GM15510 (cell line): ENCODE data around the gene WDR70.

Source experiments
- POLR2A ChIP-seq: IDR thresholded peaks from 3 replicates; pipeline ENCODE4 v1.6.1; 2011; ENCODE audit warnings: borderline replicate concordance; ENCODE audit not compliant: insufficient read length; ENCODE audit errors: extremely low read depth

WDR70 gene

GRCh38 chr5:37477426-37477825, 98.3 kb downstream of the WDR70 start:
- no peak for TF ChIP-seq POLR2A

DNA sequence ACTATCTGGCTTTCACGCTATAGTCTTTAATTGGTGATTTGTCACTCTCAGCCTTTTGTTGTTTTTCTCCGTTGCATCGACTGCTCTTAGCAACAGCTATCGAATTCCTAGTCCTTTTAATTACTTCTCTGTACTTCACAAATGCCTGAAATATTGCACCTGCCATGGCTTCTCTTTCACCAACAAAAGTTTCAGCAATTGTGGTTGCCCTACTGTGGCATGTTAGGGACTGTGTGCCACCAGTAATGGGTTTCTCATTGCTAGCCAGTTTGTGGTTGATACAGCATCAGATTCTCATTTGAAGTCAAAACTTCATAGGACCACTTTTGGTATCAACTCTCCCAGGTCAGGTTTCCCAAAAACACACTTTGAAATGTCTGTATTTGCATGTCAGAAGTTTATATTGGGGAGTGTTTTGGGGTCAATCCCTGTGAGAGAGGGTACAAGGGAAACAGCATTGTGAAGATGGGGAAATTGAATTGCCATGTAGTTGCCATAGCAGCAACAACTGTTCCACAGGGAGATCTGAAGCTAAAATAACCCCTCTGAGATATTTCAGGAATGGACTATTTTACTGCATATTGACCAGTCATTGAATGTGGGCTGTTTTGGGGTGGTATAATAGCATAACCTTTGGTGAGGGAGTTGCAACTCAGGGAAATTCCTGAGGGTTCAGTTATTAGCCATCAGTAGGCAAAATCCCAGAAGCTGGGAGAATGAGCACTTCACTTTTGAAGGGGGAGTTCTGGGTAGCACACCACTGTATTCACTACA, 99.2 kb downstream of the WDR70 start:
- no peak for TF ChIP-seq POLR2A

GRCh38 chr5:37490120-37490810, 111.1 kb downstream of the WDR70 start:
- TF ChIP-seq POLR2A, result no peak

DNA sequence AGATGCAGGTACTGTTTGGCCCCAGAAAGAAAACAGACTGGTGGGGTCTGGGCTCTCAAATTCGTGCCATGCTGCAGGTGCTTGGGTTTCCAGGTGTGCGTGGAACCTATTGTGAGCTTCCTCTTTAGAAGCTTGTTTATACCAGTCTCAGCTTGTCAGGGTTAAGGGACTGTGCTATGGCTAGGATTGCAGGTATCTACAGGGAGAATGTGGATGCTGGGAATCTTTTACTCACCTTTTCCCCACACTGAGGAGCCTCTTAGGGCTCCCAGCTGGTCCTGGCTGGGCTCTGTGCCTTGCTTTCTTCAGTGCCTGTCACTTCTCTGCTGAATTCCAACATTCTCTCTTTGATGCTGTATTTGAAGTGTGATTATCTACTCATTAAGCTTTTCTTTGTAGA, 111.8 kb downstream of the WDR70 start:
- TF ChIP-seq POLR2A, result no peak

GRCh38 chr5:37492778-37493555, 113.8 kb downstream of the WDR70 start:
- TF ChIP-seq POLR2A, result no peak

GRCh38 chr5:37494756-37495155, 115.6 kb downstream of the WDR70 start:
- TF ChIP-seq POLR2A, result no peak

GRCh38 chr5:37495210-37495609, 116.1 kb downstream of the WDR70 start:
- TF ChIP-seq POLR2A, result no peak

GRCh38 chr5:37495668-37496347, 116.7 kb downstream of the WDR70 start:
- no peak for TF ChIP-seq POLR2A

- no peak for TF ChIP-seq POLR2A
Observed at GRCh38 chr5:37496902-37497445, 117.9 kb downstream of the WDR70 start.

- no peak for TF ChIP-seq POLR2A
Observed at GRCh38 chr5:37501152-37501551, 122.0 kb downstream of the WDR70 start.

- no peak for TF ChIP-seq POLR2A
Observed at GRCh38 chr5:37506241-37506640, 127.1 kb downstream of the WDR70 start.

DNA sequence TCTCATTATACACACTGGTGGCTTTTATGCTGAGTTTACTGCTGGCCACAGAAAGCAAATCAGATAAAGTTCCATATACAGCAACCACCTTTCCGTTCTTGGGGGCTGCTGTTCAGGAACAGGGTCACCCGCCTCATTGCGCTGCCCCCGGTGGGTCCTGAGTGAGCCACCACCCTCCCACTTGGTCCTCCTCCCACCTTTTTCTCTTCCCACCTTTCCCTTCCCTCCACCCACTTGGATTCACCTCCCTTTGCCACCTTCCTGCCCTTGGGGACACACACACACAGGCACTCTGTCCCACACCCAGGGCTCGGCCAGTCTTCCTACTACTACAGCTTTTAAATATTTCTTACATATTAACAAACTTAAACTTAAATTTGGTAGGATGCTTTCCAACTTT, 127.6 kb downstream of the WDR70 start:
- no peak for TF ChIP-seq POLR2A

DNA sequence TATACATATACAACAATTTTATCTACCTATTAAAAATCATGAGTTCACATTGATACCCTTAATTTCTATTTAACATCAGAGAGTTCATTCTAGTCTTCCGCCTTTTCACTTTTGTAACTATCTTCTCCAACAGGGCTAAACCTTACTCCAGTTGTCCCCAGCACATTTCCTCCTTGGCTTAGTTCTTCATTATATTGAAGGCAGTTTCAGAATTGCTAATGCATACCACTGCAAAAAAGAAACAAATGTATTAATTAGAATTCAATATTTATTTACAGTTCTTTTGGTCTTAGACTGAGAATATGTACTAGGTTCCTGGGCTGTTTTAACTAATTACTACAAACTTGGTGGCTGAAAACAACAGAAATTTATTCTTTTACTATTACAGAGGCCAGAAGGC, 132.5 kb downstream of the WDR70 start:
- TF ChIP-seq POLR2A, result no peak

- no peak for TF ChIP-seq POLR2A
Observed at GRCh38 chr5:37514946-37515345, 135.8 kb downstream of the WDR70 start.

GRCh38 chr5:37517686-37518085, 138.6 kb downstream of the WDR70 start:
- TF ChIP-seq POLR2A, result no peak

DNA sequence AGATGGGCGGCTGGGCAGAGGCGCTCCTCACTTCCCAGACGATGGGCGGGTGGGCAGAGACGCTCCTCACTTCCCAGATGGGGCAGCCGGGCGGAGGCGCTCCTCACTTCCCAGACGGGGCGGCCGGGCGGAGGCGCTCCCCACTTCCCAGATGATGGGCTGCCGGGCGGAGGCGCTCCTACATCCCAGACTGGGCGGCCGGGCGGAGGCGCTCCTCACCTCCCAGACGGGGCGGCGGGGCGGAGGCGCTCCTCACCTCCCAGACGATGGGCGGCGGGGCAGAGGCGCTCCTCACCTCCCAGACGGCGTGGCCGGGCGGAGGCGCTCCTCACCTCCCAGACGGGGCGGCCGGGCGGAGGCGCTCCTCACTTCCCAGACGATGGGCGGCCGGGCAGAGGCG, 140.2 kb downstream of the WDR70 start:
- no peak for TF ChIP-seq POLR2A

GRCh38 chr5:37519807-37520206, 140.7 kb downstream of the WDR70 start:
- TF ChIP-seq POLR2A, result no peak
